Measurements from ENCODE around the gene CCSER1.

CCSER1 gene

GRCh38 chr4:90127223-90127705 is at the start of gene CCSER1:
Gene CCSER1 (plus strand): TSS chr4:90127394.
- DNase-seq (ENCODE audit: low read depth), result peak; percentile 14

GRCh38 chr4:90078440-90078839 is 48.8 kb upstream of the CCSER1 start:
- DNase-seq (ENCODE audit: low read depth), result no peak

DNA sequence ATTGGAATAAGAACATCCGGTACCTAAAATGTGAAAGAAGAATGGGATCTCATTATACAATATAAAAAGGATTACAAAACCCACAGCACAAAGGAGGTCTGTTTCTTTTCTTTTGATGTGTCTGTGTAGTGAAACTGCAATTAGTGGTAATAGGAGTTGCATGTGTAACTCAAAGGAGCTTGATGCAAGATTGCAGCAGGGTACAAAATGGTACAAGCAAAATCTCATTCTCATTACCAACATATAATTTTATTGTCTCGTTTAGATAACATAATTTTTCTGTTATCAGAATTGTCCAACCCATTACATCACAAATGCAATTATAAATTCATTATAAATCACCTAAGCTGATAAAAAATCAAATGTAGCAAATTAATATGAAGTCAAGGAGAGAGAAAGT is 47.1 kb upstream of the CCSER1 start:
- no peak for DNase-seq (ENCODE audit: low read depth)

- DNase-seq (ENCODE audit: low read depth), result no peak
Measured at GRCh38 chr4:90081432-90082144, 45.6 kb upstream of the CCSER1 start.

- no peak for DNase-seq (ENCODE audit: low read depth)
Measured at GRCh38 chr4:90082449-90082848, 44.7 kb upstream of the CCSER1 start.

GRCh38 chr4:90084277-90084966 is 42.8 kb upstream of the CCSER1 start:
- no peak for DNase-seq (ENCODE audit: low read depth)

- DNase-seq (ENCODE audit: low read depth), result no peak
Measured at GRCh38 chr4:90084967-90085295, 42.3 kb upstream of the CCSER1 start.

DNA sequence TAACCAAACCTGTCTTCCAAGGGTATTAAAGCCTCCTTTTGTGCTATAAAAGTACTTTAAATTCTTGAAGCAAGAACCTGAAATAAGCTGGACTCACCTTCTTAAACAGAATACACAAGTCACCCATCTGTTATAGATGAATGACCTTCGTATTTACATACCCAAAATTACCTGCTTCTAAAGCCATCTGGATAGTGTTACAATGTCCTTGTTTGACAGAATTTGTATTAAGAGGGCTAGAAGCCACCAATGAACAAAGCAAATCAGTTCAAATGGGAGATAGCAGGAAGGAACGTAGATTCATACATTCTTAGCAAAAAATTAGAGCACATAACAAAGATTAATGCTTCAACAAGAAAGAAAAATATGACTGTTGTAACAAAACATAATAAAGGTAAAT is 33.7 kb upstream of the CCSER1 start:
- DNase-seq (ENCODE audit: low read depth), result no peak

DNA sequence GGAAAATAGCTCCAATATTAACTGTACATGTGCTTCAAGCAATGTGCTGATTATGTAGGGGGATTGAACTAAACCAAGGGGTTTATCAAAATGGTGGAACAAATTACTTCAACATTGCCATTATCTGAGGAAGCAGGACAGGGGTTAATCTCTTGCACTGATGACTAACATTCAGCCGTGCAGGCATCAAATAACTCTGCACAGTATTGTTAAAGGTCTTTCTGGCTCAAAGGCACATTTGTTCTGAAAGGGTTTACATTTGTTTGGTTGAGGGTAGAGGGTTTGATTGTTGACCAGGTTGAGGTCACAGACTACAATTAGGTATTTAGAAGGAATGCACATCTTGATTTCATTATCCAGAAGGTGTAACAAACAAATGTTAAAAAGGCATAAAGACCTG is 32.2 kb upstream of the CCSER1 start:
- DNase-seq (ENCODE audit: low read depth), result no peak

DNA sequence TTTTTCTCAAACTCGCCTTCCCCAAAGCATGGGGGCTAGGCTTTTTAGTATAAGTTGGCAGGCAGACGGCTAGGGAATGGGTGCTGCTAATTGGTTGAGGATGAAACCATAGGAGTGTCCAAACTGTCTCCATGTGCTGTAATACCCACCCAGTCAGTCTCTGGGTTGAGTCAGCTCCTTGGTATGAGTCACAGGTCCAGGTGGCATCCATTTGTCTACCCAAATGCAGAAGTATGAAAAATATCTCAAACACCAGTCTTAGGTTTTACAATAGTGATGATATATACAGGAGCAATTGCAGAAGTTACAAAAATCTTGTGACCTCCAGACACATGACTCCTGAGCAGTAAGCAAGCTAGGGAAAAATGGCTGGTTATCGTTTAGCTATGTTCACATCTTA is 27.4 kb upstream of the CCSER1 start:
- no peak for DNase-seq (ENCODE audit: low read depth)

GRCh38 chr4:90103991-90104390 is 23.2 kb upstream of the CCSER1 start:
- no peak for DNase-seq (ENCODE audit: low read depth)

DNA sequence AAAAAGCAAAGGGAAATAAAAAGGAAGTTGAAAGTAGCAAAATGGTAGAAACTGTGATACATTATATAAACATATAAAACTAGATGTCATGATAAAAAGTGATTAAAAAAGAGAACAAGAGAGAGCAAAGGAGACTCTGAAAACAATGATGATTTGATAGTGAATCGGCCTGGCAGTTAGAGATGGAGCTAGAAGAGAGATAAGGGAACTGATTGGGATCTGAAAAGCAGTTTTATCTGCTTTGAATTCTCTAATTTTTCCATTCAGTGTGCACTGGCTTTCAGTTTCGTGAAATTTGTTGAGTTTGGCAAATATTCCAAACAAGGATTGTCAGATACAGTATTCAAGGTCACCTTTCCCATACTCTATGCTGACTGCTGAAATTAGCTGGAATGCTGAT is 21.9 kb upstream of the CCSER1 start:
- DNase-seq (ENCODE audit: low read depth), result no peak

- DNase-seq (ENCODE audit: low read depth), result no peak
Measured at GRCh38 chr4:90112715-90113114, 14.5 kb upstream of the CCSER1 start.

DNA sequence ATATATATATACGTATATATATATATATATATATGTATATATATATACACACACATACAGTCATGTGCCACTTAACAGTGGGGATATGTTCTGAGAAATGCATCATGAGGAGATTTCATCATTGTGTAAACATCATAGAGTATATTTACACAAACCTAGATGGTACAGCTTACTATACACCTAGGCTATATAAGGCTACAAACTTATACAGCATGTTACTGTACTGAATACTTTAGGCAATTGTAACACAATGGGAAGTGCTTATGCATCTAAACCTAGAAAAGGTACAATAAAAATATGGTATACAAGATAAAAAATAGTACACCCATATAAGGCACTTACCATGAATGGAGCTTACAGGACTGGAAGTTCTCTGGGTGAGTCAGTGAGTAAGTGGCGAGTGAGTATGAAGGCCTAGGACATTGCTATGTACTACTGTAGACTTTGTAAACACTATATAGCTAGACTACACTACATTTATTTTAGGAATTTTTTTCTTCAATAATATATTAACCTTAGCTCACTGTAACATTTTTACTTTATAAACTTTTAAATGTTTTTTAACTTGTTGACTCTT is 13.2 kb upstream of the CCSER1 start:
- no peak for DNase-seq (ENCODE audit: low read depth)

DNA sequence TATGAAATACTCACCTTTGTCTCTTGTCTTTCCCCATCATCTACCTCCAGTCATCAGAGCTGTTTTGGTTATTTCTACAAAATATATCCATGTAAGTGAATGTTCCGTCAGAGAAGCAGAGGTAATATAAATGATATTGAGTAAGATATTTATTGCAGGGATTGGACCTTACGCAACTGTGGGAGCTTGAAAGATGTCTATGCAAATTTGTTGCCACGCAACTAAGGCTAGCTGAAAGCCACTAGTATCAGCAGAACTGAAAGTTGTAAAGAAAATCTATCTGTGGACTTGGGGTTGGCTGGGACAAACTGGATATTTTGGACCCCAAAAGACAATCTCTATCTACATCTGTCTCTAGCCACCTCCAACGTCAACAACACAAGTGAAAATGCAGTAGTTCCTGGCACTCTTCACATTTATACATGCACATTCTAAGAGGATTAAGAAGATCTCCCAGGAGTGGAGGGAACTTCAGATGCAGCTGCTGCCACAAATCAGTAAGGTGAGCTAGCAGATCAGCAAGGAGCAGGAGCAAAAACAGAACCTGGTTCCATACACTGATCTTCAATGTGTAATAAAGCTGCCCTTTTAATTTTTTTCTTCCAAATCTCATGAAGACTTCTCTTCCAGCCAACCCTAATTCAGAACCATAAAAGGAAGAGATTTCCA is 8.5 kb upstream of the CCSER1 start:
- DNase-seq (ENCODE audit: low read depth), result no peak

- no peak for DNase-seq (ENCODE audit: low read depth)
Measured at GRCh38 chr4:90120037-90120436, 7.2 kb upstream of the CCSER1 start.

DNA sequence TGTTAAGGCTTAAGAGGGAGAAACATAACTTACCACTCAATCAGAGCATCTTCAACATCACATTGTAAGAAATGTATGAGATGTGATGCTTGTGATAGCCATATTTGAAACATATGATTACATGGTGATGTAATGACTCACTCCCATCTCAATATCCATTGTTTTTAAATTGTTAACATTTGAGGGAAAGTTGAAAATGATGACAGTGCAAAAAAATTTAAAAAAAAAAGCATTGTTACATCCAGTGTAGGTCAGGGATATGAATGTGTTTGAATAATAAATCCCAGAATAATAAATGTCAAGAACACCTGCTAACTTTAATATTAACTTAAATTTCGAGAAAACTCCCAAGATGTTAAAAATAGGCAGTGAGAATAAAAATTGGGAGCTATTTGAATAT is 6.4 kb upstream of the CCSER1 start:
- DNase-seq (ENCODE audit: low read depth), result no peak

- DNase-seq (ENCODE audit: low read depth), result no peak
Measured at GRCh38 chr4:90121676-90122354, 5.4 kb upstream of the CCSER1 start.

DNA sequence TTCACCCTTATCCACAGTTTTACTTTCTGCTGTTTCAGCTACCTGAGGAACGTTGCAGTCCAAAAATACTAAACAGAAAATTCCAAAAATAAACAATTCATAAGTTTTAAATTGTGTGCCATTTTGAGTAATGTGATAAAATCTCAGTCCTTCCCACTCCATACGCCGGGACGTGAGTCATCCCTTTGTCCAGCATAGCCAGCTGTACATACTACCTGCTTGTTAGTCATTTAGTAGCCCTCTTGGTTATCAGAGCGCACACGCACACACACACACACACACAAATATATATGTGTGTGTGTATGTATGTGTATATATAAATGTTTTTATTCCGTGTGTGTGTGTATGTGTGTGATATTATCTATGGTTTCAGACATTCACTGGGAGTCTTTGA is 4.8 kb upstream of the CCSER1 start:
- DNase-seq (ENCODE audit: low read depth), result no peak

DNA sequence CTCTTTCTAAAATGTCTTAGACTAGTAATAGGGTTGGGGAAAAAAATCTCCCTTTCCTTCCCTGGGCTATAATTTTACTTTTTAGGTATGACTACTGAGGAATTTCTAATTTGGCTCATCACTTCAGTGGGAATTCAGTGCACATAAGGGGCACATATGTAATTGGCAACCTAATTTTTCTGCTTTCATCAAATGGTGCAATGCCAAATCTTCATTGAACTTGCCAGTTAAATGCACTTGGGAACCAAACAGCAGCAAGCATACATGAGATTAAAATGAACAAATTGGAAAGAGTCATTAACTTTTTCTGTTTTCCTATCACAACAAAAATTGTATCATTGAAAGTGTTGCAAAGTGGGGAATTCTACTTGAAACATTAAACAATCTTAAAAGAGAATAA is 2.9 kb upstream of the CCSER1 start:
- DNase-seq (ENCODE audit: low read depth), result no peak

GRCh38 chr4:90126805-90127204 is 389 bp upstream of the CCSER1 start:
- DNase-seq (ENCODE audit: low read depth), result no peak

DNA sequence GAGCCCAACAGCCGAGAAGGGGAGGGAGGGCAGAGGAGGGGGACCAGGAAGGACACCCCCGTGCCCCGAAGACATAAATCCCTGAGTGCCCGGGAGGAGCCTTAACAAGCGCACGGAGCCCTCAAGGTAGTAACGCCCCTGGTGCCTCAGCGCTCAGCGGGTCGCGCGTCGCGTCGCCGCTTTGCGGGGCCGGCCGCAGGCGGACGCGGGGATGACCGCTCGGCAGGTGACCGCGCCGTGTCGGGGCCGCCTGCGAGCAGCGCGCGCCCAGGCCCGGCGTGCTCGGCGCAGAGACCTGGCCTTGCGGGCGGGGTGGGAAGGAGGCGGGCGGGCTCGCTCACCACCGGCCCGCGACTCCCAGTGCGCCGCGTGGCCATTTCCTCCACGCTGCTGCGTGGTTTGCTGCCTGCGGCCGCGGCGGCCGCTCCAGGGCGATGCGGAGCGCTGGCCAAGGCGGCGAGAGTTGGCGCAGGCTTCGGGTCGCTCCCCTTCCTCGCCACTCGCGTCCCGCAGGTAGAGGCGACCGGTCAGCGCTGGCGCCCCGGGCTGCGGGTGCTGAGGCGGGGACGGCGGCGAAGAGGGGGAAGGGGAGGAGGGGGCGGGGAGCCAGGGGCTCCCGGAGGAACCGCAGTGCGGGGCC is 632 bp downstream of the CCSER1 start:
- no peak for DNase-seq (ENCODE audit: low read depth)
